HUES48 (cell line): Measurements from ENCODE around the gene FAM174C.

ENCODE experiments used
- H3K27ac ChIP-seq: one replicate; pipeline ENCODE4 v1.7.0; 2013; ENCODE audit warnings: low read depth, low read length, inconsistent platforms
- H3K27me3 ChIP-seq: 2 replicates; pipeline ENCODE4 v1.6.1; 2013; ENCODE audit warnings: mild to moderate bottlenecking, low read length; ENCODE audit not compliant: control insufficient read depth, insufficient read depth
- H3K36me3 ChIP-seq: 2 replicates; pipeline ENCODE4 v1.6.1; 2013; ENCODE audit warnings: low read length; ENCODE audit not compliant: control insufficient read depth, insufficient read depth
- H3K4me1 ChIP-seq: 2 replicates; pipeline ENCODE4 v1.6.1; 2013; ENCODE audit warnings: mild to moderate bottlenecking, low read length; ENCODE audit not compliant: control insufficient read depth, insufficient read depth
- H3K4me3 ChIP-seq: 2 replicates; pipeline ENCODE4 v1.5.1; 2013; ENCODE audit warnings: mild to moderate bottlenecking, low read depth, low read length
- H3K9ac ChIP-seq: 2 replicates; pipeline ENCODE4 v1.6.1; 2013; ENCODE audit warnings: mild to moderate bottlenecking, low read depth, low read length, moderate library complexity
- H3K9me3 ChIP-seq: 2 replicates; pipeline ENCODE4 v1.6.1; 2013; ENCODE audit warnings: low read length; ENCODE audit not compliant: control insufficient read depth, insufficient read depth

FAM174C gene

GRCh38 chr19:1275260-1275975 is at the start of gene FAM174C:
FAM174C (plus strand) TSS chr19:1275530; CDS start chr19:1275550, 20 bp downstream.
- no peaks in the 10 kb centered on the region for H3K27me3 ChIP-seq
- no peaks in the 10 kb centered on the region for H3K9me3 ChIP-seq
- H3K27ac ChIP-seq, result peak within 1 kb of the TSS; percentile 100
- peaks cover 4% of the 10 kb centered on the region; the same call in 1 of the 2 replicates for H3K4me1 ChIP-seq
- peak within 1 kb of the TSS; percentile 92 for H3K4me3 ChIP-seq
- peak within 1 kb of the TSS; percentile 98 for H3K9ac ChIP-seq
- peaks cover 62% of the 10 kb centered on the region for H3K36me3 ChIP-seq

GRCh38 chr19:1226227-1226518 is 49.2 kb upstream of the FAM174C start:
- no peak overlapping the region for H3K9ac ChIP-seq
- no peaks in the 10 kb centered on the region for H3K27me3 ChIP-seq
- no peak overlapping the region for H3K4me3 ChIP-seq
- peaks cover 33% of the 10 kb centered on the region; the same call in 1 of the 2 replicates for H3K36me3 ChIP-seq
- H3K27ac ChIP-seq, result no peak overlapping the region
- no peaks in the 10 kb centered on the region for H3K9me3 ChIP-seq
- no peaks in the 10 kb centered on the region for H3K4me1 ChIP-seq

GRCh38 chr19:1226522-1227303 is 48.6 kb upstream of the FAM174C start:
- Histone ChIP-seq H3K4me3 (no peak overlapping the region), H3K9me3 (no peaks in the 10 kb centered on the region)

GRCh38 chr19:1227304-1228054 is 47.9 kb upstream of the FAM174C start:
- Histone ChIP-seq H3K36me3 (peaks cover 37% of the 10 kb centered on the region), H3K9ac (no peak overlapping the region), H3K27me3 (no peaks in the 10 kb centered on the region), H3K9me3 (no peaks in the 10 kb centered on the region), H3K4me1 (no peaks in the 10 kb centered on the region), H3K27ac (no peak overlapping the region), H3K4me3 (no peak overlapping the region)

More at GRCh38 chr19:1226522-1227303, 48.6 kb upstream of the FAM174C start:
- Histone ChIP-seq H3K4me1 (no peaks in the 10 kb centered on the region), H3K36me3 (peaks cover 34% of the 10 kb centered on the region; the same call in 1 of the 2 replicates), H3K27ac (no peak overlapping the region), H3K27me3 (no peaks in the 10 kb centered on the region), H3K9ac (no peak overlapping the region)

- Histone ChIP-seq H3K36me3 (peaks cover 37% of the 10 kb centered on the region), H3K9me3 (no peaks in the 10 kb centered on the region), H3K27me3 (no peaks in the 10 kb centered on the region), H3K4me3 (no peak overlapping the region), H3K4me1 (no peaks in the 10 kb centered on the region), H3K9ac (no peak overlapping the region), H3K27ac (no peak overlapping the region)
Measured at GRCh38 chr19:1228161-1228957, 47.0 kb upstream of the FAM174C start.

- H3K27me3 ChIP-seq, result no peaks in the 10 kb centered on the region
- no peak overlapping the region for H3K4me3 ChIP-seq
- H3K27ac ChIP-seq, result no peak overlapping the region
- H3K9ac ChIP-seq, result no peak overlapping the region
- peaks cover 39% of the 10 kb centered on the region for H3K36me3 ChIP-seq
- no peaks in the 10 kb centered on the region for H3K9me3 ChIP-seq
- H3K4me1 ChIP-seq, result no peaks in the 10 kb centered on the region
Measured at GRCh38 chr19:1229056-1229923, 46.0 kb upstream of the FAM174C start.

GRCh38 chr19:1229924-1230782 is 45.2 kb upstream of the FAM174C start:
- Histone ChIP-seq H3K27me3 (no peaks in the 10 kb centered on the region), H3K4me3 (no peak overlapping the region), H3K4me1 (no peaks in the 10 kb centered on the region), H3K36me3 (peaks cover 47% of the 10 kb centered on the region), H3K27ac (peak overlapping the region; percentile 6), H3K9me3 (no peaks in the 10 kb centered on the region), H3K9ac (no peak overlapping the region)

- no peak overlapping the region for H3K9ac ChIP-seq
- peaks cover 54% of the 10 kb centered on the region for H3K36me3 ChIP-seq
- H3K27me3 ChIP-seq, result no peaks in the 10 kb centered on the region
- no peak overlapping the region for H3K4me3 ChIP-seq
- no peaks in the 10 kb centered on the region for H3K4me1 ChIP-seq
- H3K27ac ChIP-seq, result peak overlapping the region; percentile 6
- no peaks in the 10 kb centered on the region for H3K9me3 ChIP-seq
Measured at GRCh38 chr19:1230783-1231489, 44.4 kb upstream of the FAM174C start.
